GM18508 (cell line): ENCODE results near the gene OPRL1.

ENCODE experiments used
- ATAC-seq: cut with Tn5 transposase; IDR thresholded peaks from one replicate; pipeline ENCODE4 v1.9.1; 2021; ENCODE audit warnings: moderate number of reproducible peaks; ENCODE audit not compliant: insufficient read depth, unreplicated experiment

The OPRL1 gene

DNA sequence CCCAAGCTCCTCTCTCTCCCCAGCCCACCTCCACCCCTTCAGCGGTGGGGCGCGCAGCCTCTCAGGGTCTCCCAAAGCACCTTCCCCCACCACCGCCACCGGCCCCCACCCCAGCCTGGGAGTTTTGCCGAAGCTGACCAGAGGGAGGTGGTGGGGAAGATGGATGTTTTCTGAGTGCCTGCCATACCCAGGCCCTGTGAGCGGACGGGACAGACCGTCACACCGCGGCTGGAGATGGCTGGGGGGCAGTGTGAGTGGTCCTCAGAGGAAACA, 38.2 kb upstream of the OPRL1 start:
- no peak for ATAC-seq

DNA sequence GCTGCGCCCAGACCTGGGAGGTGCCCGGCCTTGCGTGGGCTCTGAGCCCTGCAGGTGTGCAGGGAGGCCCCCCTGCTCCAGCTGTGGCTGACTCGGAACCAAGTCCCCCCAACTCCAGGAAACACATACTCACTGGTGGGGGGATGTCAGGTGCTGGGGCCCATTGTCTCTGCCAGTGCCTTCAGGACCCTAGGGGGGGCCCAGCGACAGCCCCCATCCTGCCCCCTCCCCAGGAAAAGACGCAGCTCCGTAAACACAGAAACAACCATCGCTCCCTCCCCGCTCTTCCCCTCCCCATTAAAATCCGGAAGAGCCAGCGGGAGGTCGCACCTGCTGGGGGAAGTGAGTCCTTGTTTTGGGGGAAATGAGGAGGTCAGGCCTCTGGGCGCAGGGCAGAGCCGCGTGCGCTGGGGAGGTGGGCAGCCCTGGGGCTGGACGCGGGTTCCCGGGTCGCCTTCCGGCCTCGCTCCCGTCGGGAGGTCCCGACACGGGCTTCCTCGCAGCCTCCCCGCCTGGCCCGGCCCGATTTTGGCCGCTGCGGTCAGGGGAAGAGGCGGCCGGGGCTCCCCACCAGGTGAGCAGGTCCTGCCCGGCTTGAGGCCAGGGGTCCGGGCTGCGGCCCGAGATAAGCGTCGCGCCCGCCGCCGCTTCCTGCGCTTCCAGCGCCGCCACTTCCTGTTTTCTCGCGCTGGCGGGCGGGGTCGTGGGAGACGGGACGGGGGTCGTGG, 37.7 kb upstream of the OPRL1 start:
- no peak for ATAC-seq

DNA sequence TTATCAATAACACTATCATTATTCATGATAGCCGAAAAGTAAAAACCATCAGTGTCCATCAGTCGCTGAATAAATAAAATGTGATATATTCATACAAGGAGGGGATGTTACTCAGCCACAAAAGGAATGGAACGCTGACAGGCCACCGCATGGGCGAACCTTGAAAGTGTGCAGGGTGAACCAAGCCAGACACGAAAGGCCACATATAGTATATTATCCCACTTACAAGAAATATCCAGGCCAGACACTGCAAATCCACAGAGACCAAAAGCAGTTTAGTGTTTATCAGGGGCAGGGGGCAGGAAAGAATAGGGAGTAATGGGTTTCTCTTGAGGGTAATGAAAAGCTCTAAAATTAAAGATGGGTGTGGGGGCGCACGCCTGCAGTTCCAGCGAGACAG, 36.1 kb upstream of the OPRL1 start:
- no peak for ATAC-seq

DNA sequence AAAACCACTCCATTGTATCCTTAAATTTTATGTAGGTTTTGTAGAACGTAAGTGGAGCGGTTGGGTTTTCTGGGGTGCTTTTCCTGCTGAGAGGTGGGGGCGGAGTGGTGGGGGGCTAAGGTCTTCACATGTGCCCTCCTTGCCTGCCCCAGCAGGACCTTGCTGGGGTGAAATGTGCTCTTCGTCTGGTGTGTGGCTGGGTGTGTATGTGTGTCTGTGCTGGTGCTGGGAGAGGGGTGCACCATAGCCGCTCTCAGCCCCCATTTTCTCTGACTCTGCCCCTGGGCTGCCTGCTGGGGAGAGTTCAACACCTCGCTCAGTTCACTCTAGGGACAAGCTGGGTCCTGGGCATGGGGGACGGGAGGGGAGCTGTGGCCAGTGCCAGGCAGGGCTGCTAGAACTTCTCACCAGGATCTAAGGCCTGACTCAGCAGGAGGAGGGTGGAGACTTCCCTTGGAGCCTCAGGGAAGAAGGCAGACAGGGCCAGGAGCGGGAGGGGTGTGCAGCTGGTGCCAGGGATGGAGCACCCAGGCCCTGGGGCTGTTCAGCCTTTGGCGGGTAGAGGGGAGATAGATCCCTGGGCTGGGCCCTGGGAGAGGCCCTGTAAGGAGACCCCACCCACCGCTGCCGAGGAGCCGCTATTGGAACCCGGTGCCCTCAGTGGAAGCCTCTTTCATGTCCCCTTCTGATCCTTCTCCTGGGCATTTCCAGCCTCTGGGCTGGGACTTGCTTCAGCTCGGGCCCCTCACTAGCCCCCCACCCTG, 35.2 kb upstream of the OPRL1 start:
- no peak for ATAC-seq

DNA sequence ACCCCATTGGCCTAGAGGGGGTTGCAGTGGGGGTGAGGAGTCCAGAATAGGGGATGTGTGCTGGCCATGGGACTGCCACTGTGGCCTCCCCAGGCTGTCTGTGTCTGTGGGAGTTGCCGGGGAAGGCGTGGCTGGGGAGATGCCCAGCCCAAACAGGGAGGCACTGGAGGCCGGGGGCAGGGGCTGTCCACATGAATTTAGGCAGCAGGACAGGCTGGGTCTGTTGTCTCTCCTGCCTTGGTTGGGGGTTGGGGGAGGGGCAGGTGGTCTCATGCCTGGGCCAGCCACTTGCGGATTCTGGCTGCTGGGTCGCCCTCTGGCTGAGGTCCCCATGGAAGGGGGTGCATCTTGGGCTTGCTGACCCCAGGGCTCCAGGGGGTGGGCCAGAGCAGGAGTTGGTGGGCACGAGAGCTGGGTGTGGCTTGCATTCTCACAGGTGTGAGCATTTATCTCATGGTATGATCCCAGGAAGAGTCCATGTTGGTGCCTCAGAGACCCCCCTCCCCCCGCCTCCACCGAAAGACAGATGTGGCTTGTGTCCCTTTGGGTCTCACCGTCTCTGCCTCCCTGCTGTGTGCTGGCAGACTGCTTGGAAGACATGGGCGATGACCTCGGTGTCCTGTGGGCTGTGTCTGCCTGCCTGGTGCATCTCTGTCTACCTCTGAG, 34.4 kb upstream of the OPRL1 start:
- ATAC-seq, result no peak

DNA sequence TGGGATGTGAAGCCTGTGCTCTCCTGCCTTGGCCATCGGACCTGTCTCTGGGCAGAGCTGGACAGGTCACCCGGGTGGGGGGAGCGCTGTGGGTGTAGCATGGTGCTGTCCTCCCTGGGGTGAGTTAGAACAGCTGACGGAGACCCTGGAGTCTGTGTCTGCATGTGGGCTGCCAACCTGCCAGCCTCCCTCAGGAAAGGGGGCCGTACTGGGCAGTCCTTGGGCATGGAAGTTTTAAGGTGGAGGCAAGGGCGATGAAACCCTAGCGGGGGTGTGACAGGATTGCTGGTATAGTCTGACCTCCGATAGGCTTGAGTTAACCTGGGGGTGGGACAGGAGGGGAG, 32.9 kb upstream of the OPRL1 start:
- no peak for ATAC-seq

DNA sequence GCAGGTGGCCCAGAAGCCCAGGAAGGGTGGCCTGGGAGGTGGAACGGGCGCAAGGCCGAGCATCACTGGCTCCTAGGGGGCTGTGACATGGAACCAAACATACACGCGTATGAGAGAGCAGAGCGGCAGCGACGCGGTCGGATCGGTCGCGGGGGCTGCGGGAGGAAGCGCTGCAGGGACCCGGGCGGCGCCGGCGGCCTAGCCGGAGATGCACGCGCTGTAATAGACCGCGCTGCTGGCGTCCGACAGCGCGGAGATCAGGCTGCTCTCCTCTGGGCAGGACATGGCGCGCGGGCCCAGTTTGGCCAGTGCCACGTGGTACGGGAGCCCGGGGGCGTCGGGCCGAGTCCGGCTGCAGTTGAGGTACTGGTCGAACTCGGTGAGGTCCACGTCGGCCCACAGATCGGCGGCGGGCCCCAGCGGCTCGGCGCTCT, 31.9 kb upstream of the OPRL1 start:
- ATAC-seq, result no peak

DNA sequence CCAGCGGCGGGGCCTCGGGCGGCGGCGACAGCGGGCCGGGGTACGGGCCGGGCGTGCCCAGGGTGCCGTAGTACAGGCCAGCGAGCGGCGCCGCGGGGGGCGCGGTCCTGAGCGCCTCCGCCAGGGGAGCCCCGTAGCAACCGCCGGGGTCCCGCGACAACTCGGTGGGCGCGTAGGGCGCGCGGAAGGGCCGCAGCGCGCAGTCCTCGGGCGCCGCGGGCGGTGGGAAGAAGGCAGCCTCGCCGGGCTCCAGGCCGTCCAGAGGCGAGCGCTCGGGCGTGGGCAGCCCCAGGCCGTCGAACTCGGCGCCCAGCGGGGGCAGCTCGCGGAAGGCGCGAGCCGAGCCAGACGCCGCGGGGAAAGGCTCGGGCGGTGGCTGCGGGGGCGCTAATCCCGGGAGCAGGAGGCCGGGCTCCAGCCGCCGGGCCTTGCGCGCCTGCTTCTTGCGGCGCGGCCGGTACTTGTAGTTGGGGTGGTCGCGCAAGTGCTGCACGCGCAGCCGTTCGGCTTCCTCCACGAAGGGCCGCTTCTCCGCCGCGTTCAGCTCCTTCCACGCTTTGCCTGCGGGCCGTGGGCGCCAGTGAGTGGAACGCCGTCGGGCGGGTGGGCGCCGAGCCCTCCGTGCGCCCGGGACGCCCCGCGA, 31.4 kb upstream of the OPRL1 start:
- ATAC-seq, result no peak

DNA sequence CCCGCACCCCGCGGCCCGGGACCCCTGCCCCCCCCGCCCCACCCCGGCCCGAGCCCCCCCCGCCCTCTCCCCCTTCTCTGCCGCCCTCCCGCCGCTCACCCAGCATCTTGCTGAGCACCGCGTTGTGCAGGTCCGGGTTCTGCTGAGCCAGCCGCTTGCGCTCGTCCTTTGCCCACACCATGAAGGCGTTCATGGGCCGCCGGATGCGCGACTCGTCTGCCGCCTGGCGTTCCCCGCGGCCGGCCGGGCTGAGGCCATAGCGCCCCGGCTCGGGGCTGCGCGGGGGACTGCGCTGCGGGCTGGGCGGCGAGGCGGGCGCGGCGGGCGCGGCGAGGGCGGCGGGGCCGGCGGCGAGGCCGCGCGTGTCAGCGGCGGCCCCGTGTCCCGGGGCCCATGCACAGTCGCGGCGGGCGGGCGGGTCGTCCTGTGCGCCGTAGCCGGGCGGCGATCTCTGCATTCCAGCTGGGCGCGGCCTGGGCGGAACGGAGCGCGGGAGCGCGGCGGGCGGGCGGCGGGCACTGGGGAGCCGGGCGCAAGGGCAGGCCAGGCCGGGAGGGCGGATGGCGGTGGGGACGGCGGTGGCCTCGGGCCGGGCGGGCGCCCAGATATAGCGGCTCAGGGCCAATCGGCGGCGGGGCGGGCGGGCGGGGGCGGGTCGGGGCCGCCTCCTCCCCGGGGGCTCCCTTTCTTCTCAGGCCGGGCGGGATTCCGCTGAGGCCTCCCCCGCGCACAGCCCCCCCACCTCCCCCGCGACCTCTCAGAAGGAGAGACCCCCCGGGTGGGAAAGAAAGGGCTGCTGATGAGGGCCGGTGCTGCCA, 30.6 kb upstream of the OPRL1 start, which contains the start of gene SOX18:
Gene SOX18 (minus strand): TSS at position 580 of the 818 bp plus-strand sequence. CDS start 123 bp downstream, at position 457.
- no peak for ATAC-seq

DNA sequence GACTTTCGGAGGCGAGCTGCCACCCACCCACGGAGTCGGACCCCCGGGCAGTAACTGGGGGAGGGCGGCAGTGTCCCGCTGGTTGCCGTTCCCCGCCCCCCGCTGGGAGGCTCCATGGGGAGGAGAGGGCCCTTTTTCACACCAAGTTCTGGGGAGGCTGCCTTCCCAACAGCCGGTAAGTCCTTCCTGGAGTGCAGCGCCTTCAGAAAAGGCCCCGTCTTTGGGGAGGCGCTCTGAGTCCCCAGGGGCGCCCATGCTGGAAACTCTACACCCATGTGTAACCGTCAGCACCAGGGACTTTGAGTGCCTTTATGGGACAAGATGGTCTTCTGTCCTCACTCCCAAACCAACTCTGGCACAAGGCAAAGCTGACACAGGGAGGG, 30.0 kb upstream of the OPRL1 start:
- no peak for ATAC-seq

DNA sequence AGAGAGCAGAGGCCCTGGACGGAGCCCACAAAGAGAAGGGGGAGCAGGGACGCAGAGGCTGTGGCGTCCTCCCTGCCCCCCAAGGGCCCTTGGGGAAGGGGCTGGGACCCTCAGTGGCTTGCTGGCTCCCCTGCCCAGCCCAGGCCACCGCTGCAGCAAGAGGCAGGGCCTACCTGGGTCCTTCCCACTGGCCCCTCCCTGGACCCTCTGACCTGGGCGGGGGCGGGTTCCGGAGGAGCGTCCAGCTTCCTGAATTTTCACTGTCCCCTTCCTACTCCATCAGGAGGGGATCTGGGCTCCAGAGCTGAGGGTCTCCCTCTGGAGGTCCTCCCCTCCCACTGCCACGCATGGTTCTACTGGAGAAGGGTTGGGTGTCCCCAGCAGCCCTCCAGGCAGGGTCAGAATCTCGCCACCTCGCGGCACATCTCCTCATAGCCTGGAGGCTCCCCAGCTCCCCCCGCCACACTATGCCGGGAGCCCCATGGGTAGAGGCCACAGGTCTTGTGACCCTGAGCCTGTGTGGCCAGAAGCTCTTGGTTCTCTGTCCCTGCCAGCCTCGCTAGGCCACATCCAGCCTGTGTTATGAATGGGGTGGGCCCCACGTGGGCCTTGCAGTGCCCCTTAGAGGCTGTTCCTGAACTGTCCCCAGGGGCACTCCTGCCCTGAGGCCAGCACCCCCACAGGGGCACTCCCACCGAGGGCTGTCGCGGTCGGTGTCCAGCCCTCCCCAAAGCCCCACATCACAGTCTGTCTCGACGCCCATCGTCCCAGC, 29.4 kb upstream of the OPRL1 start:
- no peak for ATAC-seq

DNA sequence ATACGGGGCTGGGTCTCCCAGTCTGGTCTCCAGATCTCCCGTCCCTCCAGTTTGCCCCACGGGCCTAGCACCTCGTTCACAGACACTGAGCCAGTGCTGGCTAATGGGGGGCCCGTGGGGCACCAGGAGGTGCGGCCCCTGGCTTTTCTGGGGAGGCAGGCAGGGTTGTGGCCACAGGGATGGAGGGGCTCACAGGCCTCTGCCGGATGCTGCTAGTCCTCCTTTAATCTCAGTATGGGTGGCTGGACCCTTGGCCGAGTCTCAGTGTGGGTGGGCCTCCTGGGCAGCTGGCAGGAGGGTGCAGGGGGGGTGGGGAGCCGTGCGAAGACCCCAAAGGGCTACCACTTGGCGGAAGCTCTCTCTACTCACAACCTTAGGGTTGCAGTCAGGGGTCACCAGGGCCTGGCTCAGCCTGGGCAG, 28.8 kb upstream of the OPRL1 start:
- ATAC-seq, result no peak

DNA sequence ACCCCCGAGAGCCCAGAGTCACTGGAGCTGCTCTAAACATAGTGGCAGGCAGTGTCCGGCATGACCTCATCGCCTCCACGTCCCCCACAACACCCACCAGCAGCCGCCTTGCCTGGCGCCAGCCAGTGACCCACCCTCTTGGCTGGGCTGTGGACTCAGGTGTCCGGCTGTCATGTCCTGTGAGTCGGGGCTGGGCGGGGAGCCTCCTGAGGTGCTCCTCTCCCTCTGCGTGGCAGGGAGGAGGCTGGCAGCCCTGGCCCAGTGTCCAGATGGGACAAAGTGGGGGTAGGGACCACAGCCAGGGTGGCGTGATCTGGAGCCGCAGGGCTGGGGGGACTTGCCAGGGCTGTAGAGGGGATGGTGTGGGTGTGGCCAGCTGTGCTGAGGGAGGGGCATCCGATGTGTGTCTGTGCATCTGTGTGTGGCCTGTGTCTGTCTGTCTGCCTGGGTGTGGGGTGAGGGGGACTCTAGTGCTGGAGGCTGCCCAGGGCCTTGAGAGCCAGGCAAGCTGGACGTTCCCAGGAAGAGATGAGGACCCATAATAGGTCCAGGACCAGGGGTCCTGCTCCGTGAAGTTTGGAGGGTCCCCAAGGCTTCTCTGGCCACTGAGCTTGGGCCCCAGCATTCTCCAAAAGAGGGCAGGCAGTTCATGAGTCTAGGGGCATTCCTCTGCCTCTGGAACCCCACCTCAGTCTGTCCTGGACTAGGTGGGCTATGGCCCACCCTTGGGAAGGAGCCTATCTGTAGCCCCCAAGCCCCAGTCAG, 28.1 kb upstream of the OPRL1 start:
- ATAC-seq, result no peak

DNA sequence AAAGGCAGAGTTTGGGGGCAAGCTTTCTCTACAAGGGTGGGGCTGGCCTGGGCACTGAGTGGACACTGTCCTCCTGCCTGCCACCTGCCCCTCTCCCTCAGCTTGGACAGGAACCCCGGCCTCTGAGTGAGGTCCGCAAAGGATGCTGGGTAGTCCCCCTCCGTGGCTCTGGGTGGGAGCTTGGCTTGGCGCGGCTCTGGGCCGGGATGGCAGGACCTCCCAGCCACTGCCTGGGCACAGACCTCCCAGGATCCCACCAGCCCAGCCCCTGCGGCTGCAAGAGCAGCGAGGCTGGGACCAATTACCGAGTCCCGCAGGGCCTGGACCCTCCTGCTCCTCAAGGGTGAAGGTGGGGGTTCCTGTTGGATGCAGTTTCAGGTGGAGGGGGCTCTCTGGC, 27.6 kb upstream of the OPRL1 start:
- no peak for ATAC-seq

DNA sequence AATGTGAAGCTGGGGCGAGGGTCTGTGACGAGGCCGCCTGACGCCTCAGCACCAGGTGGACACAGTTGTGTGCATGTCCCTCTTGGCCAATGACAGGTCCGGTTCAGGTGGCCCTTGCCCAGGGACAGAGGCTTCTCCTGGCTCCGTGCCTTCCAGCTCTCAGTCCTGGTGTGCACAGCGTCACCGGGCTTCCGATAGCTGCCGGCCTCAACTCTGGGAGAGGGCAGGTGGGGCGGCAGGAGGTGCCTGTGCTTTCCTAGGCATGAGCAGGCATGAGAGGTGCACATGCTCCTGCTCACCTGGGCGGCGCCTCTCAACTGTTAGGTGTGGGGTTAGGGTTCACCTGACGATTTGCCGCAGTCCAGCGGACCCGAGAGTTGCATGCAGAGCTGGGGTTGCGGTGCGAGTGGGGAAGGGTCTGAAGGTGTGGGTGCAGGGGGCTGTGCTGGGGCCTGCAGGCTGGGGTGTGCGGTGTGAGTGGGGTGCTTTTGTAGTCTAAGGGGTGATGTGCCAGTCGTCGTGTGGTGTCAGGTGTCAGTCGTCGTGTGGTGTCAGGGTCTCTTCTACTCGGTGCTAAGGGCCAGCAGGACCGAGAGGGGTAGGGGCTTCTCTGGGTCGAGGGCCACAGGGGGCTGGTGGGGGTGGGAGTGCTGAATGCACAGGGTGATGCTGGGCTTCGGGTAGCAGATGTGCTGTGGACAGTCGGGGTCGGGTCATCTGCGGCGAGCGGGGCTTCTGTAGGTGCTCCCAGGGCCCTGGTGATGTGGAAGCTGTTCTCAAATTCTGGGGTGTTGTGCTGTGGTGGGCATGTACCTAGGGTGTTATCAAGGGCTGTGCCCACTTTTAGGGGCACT, 26.7 kb upstream of the OPRL1 start:
- ATAC-seq, result no peak

DNA sequence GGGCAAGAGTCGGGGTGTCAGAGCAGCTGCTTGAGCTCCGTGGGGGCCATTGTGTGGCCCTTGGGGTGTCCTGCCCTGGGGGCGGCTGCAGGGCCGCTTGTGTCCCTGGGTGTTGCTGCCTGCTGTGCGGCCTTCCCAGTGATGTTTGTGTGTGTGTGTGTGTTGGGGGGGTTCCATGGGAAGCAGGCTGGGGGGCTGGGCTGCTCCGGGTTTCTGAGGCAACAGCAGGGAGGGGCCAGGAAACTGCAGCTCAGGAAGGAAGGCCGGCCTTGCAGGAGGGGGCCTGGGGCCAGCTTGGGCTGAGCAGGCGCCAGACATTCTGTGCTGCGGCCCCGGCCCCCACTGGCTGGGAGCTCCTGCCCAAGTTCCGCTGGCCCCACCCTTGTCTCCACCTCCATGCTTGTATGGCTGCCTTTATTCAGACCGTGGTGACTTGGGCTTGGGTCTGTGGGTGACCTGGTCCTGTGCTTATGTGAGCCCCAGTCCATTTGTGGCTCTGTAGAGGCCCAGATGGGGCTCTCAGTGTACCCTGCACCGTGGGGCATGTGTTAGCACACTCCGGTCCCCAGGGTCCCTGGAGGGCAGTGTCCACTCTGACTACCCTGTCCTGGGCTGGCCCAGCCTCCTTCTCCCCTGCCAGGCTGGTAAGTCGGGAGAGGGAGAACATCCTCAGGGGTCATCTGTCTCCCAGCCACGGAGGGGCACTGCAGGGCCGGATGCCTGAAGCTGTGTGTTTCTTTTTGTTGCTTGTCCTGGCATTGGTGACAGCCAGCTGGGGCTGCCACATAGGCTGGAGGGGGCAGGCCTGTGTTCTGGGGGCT, 25.8 kb upstream of the OPRL1 start:
- no peak for ATAC-seq

DNA sequence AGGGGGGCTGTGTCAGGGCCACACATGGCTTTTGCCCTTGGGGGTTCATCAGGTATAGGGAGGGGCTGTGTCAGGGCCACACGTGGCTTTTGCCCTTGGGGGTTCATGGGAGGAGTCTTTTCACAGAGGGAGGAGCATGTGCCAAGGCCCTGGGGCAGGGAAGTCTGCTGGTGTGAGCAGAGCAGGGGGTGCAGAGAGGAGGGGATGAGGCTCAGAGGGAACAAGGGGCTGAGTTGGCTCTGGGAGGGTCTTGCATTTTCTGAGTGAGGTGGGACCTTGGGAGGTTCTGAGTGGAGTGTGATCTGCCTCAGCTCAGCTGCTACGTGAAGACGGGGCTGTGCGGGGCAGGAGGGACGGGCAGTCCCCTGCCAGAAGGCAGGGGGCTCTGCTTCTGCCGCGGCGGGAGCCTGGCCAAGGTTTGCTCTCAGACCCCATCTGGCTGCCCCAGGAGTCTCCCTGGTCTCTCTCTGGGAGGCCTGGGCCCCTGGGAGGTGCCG, 24.4 kb upstream of the OPRL1 start:
- ATAC-seq, result no peak
